Measurements from ENCODE around the gene TUSC2.

GRCh38 chr3:50330330-50330729, 2.3 kb upstream of the TUSC2 start:
- TF ChIP-seq CTCF (IDR thresholded peaks at IDR 0.05) (no peak), POLR2A (IDR thresholded peaks at IDR 0.05) (no peak)
